ENCODE results near the gene TP53RK.

The TP53RK gene

GRCh38 chr20:46649965-46650542 lies 39.2 kb downstream of the TP53RK start:
- no peak overlapping the region for H3K4me3 ChIP-seq (replicated peaks; ENCODE audit: insufficient read depth, low read length)
- no peak for DNase-seq (ENCODE audit: low read depth in 1 of 2, low spot score in 1 of 2)
- H3K27me3 ChIP-seq (ENCODE audit: insufficient read depth, poor library complexity, severe bottlenecking): peaks cover 32% of the 10 kb centered on the region
- no peak for TF ChIP-seq SPI1 (IDR thresholded peaks at IDR 0.05; ENCODE audit: borderline replicate concordance, low read depth)
- TF ChIP-seq POLR2AphosphoS5 (IDR thresholded peaks at IDR 0.05; ENCODE audit: low read depth): no peak
- TF ChIP-seq CTCF (IDR thresholded peaks at IDR 0.05; ENCODE audit: insufficient read depth, low read length): no peak
- no peak for TF ChIP-seq GABPA (IDR thresholded peaks at IDR 0.05; ENCODE audit: low read depth)
- TF ChIP-seq, protein P1, sequence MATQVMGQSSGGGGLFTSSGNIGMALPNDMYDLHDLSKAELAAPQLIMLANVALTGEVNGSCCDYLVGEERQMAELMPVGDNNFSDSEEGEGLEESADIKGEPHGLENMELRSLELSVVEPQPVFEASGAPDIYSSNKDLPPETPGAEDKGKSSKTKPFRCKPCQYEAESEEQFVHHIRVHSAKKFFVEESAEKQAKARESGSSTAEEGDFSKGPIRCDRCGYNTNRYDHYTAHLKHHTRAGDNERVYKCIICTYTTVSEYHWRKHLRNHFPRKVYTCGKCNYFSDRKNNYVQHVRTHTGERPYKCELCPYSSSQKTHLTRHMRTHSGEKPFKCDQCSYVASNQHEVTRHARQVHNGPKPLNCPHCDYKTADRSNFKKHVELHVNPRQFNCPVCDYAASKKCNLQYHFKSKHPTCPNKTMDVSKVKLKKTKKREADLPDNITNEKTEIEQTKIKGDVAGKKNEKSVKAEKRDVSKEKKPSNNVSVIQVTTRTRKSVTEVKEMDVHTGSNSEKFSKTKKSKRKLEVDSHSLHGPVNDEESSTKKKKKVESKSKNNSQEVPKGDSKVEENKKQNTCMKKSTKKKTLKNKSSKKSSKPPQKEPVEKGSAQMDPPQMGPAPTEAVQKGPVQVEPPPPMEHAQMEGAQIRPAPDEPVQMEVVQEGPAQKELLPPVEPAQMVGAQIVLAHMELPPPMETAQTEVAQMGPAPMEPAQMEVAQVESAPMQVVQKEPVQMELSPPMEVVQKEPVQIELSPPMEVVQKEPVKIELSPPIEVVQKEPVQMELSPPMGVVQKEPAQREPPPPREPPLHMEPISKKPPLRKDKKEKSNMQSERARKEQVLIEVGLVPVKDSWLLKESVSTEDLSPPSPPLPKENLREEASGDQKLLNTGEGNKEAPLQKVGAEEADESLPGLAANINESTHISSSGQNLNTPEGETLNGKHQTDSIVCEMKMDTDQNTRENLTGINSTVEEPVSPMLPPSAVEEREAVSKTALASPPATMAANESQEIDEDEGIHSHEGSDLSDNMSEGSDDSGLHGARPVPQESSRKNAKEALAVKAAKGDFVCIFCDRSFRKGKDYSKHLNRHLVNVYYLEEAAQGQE (IDR thresholded peaks at IDR 0.05; ENCODE audit: insufficient replicate concordance, low read depth): no peak
- no peak overlapping the region for H3K27ac ChIP-seq (replicated peaks)

GRCh38 chr20:46649650-46649949 lies 39.6 kb downstream of the TP53RK start:
- no peak for DNase-seq (ENCODE audit: low read depth in 1 of 2, low spot score in 1 of 2)
- Histone ChIP-seq H3K27ac (replicated peaks) (no peak overlapping the region), H3K27me3 (ENCODE audit: insufficient read depth, poor library complexity, severe bottlenecking) (peaks cover 34% of the 10 kb centered on the region), H3K4me3 (replicated peaks; ENCODE audit: insufficient read depth, low read length) (no peak overlapping the region)
- TF ChIP-seq, protein P1 (IDR thresholded peaks at IDR 0.05; ENCODE audit: insufficient replicate concordance, low read depth): no peak
- TF ChIP-seq SPI1 (IDR thresholded peaks at IDR 0.05; ENCODE audit: borderline replicate concordance, low read depth) (no peak), POLR2AphosphoS5 (IDR thresholded peaks at IDR 0.05; ENCODE audit: low read depth) (no peak), CTCF (IDR thresholded peaks at IDR 0.05; ENCODE audit: insufficient read depth, low read length) (no peak), GABPA (IDR thresholded peaks at IDR 0.05; ENCODE audit: low read depth) (no peak)

DNA sequence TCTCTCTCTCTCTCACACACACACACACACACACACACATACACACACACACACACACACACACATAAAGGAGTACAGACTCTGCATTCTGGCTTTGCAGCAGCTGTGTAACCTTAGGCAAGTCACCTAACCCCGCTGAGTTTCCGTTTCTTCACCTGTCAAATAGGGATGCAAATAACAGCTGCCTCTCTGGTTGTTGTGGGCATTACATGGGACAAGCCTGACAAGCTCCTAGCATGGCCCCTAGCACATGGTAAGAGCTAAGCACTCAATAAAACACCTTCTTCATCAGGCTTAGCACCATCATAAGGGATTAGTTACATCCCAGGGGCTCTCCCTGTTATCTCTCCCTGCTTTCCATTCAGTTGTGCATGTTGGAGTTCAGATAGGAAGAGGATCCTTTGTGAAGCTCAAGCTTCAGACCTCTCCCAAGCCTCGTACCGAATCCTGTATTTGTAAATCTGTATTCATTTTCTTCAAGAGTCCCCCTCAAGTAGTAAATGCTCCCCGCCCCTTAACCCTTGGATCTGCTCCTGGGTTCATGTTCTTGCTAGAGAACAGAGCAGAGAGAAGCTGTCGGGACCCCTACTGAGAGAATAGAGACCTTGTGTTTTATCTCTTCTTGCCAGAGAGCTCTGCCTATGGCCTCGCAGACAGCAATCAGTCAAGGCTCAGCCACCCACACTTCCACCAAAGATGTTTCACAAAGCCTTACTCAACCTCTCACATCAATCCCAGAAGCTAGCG lies 40.2 kb downstream of the TP53RK start:
- Histone ChIP-seq H3K27ac (replicated peaks) (no peak overlapping the region), H3K27me3 (ENCODE audit: insufficient read depth, poor library complexity, severe bottlenecking) (peaks cover 34% of the 10 kb centered on the region), H3K4me3 (replicated peaks; ENCODE audit: insufficient read depth, low read length) (no peak overlapping the region)
- no peak for TF ChIP-seq SPI1 (IDR thresholded peaks at IDR 0.05; ENCODE audit: borderline replicate concordance, low read depth)
- TF ChIP-seq CTCF (IDR thresholded peaks at IDR 0.05; ENCODE audit: insufficient read depth, low read length): no peak
- TF ChIP-seq, protein P1 (IDR thresholded peaks at IDR 0.05; ENCODE audit: insufficient replicate concordance, low read depth): no peak
- no peak for TF ChIP-seq POLR2AphosphoS5 (IDR thresholded peaks at IDR 0.05; ENCODE audit: low read depth)
- no peak for TF ChIP-seq GABPA (IDR thresholded peaks at IDR 0.05; ENCODE audit: low read depth)
- no peak for DNase-seq (ENCODE audit: low read depth in 1 of 2, low spot score in 1 of 2)
